SJSA1 (cell line): ENCODE measurements around the gene FUT7. TPM values are rescaled to one million over a fixed set of nuclear protein-coding genes. Genes with fewer than 3 reads are reported as not detected.

Source experiments
- DNase-seq, 2 experiments: peaks; one replicate each; pipeline ENCODE4 v3.0.0-alpha.2; 2015 to 2020; ENCODE audit warnings: low spot score in 2 of 2, low read depth in 1 of 2
- H3K27ac ChIP-seq: fragments of 250-450 bp; sonication (Bioruptor Pico); 2 replicates; pipeline ENCODE4 v1.5.1; 2020; ENCODE audit warnings: mild to moderate bottlenecking, moderate library complexity
- H3K27me3 ChIP-seq: fragments of 250-450 bp; sonication (Bioruptor Pico); replicated peaks from 2 replicates; pipeline ENCODE4 v1.5.1; 2020; ENCODE audit warnings: mild to moderate bottlenecking, moderate library complexity
- H3K36me3 ChIP-seq: fragments of 250-450 bp; sonication (Bioruptor Pico); 2 replicates; pipeline ENCODE4 v1.5.1; 2020; ENCODE audit warnings: mild to moderate bottlenecking
- H3K4me1 ChIP-seq: fragments of 250-450 bp; sonication (Bioruptor Pico); replicated peaks from 2 replicates; pipeline ENCODE4 v1.6.1; 2021; ENCODE audit warnings: mild to moderate bottlenecking
- H3K4me3 ChIP-seq: fragments of 250-450 bp; sonication (Bioruptor Pico); 2 replicates; pipeline ENCODE4 v1.5.1; 2020; ENCODE audit warnings: mild to moderate bottlenecking
- H3K9me3 ChIP-seq: fragments of 250-450 bp; sonication (Bioruptor Pico); replicated peaks from 2 replicates; pipeline ENCODE4 v1.5.1; 2020; ENCODE audit warnings: mild to moderate bottlenecking
- total RNA-seq: library from RNA; depleted of rRNA; stranded (reverse); fragments of >200 nt; shearing (Covaris generic); gene quantifications from 2 replicates; pipeline ENCODE4 v1.2.3, GENCODE V29; 2014

The FUT7 gene
- total RNA-seq, 1 experiment from 2014 or later = not detected

GRCh38 chr9:137062384-137062783, 30.5 kb upstream of the FUT7 start:
- H3K4me1 ChIP-seq = peaks cover 3% of the 10 kb centered on the region; the same call in 1 of the 2 replicates
- H3K36me3 ChIP-seq = peaks cover 4% of the 10 kb centered on the region; the same call in 1 of the 2 replicates
- no peak overlapping the region for H3K4me3 ChIP-seq
- peaks cover 13% of the 10 kb centered on the region for H3K27me3 ChIP-seq
- no peak for DNase-seq
- H3K9me3 ChIP-seq = no peaks in the 10 kb centered on the region
- no peak overlapping the region for H3K27ac ChIP-seq

DNA sequence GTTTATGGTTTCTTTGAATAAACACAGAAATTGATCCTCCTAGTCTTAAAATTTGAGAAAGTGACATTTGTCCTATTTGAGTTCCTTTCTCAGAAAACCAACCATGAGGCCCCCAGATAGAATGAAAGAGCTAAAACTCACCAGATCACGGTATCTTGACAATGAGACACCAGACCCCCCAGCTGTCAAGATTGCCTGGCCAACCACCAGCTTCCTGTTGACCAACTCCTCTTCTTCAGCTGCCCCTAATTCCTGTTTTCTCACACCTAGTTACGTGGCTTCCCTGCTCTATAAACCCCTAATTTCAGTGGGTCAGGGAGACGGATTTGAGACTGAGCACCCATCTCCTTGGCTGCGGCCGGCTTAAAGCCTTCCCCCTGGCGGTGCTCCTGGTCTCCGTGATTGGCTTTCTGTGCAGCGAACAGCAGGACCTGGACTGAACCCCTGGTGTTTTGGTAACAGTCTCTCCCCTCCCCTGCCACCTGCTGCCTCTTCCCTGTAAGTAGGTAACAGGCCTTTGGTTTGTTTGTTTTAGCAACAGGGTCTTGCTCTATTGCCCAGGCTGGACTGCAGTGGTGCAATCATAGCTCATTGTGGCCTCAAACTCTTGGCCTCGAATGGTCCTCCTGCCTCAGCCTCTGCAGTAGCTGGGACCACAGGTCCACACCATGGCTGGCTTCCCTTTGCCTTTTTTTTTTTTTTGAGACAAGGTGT, 26.8 kb upstream of the FUT7 start:
- DNase-seq = no peak
- peaks cover 41% of the 10 kb centered on the region for H3K27me3 ChIP-seq
- no peaks in the 10 kb centered on the region for H3K4me1 ChIP-seq
- no peak overlapping the region for H3K27ac ChIP-seq
- H3K4me3 ChIP-seq = no peak overlapping the region
- H3K9me3 ChIP-seq = no peaks in the 10 kb centered on the region
- no peaks in the 10 kb centered on the region for H3K36me3 ChIP-seq

GRCh38 chr9:137057545-137057944, 25.7 kb upstream of the FUT7 start:
- Histone ChIP-seq H3K27ac (no peak overlapping the region), H3K4me1 (no peaks in the 10 kb centered on the region), H3K9me3 (no peaks in the 10 kb centered on the region), H3K36me3 (no peaks in the 10 kb centered on the region), H3K4me3 (no peak overlapping the region), H3K27me3 (peaks cover 49% of the 10 kb centered on the region)
- DNase-seq = no peak

- no peaks in the 10 kb centered on the region for H3K36me3 ChIP-seq
- DNase-seq = no peak
Observed at GRCh38 chr9:137056739-137057415, 25.0 kb upstream of the FUT7 start.

DNA sequence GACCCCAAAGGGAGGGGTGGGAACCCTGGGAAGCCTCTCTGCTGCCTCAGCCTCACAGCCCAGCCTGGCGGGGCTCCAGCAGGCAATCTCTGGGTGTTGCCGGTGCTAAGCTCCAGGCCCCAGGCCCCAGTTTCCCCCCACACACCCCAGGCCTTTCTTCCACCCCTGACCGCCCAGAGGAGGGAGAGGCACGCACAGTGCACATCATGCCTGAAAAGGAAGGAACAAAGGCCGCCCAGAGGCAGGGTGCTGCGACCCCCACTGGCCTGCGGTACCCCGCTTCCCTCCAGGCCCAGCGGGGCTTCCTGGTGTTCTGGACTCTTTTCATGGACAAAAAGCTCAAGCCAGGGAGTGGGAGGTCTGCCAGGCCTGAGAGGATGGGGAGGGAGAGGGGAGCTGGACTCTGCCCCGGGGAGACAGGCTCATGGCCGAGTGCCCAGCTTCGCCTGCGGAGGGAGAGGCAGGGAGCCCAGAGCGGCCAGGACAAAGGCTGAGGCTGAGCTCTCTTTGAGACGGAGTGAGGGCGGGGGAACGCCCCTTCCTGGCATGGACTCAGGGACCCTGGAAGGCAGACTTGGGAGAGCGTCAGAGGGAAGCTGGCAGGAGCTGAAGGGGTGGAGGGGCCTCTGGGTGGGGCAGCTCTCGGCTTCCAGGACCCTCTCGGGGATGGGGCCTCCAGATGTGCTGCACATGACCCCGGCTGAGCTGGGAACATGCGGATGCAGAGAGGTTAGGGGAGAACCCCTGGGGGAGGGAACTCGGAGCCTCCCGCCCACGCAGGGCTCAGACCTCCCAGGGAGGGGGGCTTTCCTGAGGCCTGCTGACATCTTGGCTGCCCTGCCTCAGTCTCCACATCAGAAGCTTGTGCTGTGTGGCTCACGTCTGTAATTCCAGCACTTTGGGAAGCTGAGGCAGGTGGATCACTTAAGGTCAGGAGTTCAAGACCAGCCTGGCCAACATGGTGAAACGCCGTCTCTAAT, 23.8 kb upstream of the FUT7 start:
- Histone ChIP-seq H3K4me1 (no peaks in the 10 kb centered on the region), H3K27me3 (peaks cover 54% of the 10 kb centered on the region), H3K9me3 (no peaks in the 10 kb centered on the region), H3K36me3 (no peaks in the 10 kb centered on the region), H3K27ac (no peak overlapping the region), H3K4me3 (no peak overlapping the region)
- no peak for DNase-seq

More at GRCh38 chr9:137056739-137057415, 25.0 kb upstream of the FUT7 start:
- Histone ChIP-seq H3K9me3 (no peaks in the 10 kb centered on the region), H3K27me3 (peaks cover 51% of the 10 kb centered on the region), H3K4me1 (no peaks in the 10 kb centered on the region), H3K27ac (no peak overlapping the region), H3K4me3 (no peak overlapping the region)

GRCh38 chr9:137054932-137055384, 23.1 kb upstream of the FUT7 start:
- no peaks in the 10 kb centered on the region for H3K4me1 ChIP-seq
- no peak for DNase-seq
- H3K4me3 ChIP-seq = no peak overlapping the region
- H3K27ac ChIP-seq = no peak overlapping the region
- peaks cover 58% of the 10 kb centered on the region for H3K27me3 ChIP-seq
- no peaks in the 10 kb centered on the region for H3K36me3 ChIP-seq
- H3K9me3 ChIP-seq = no peaks in the 10 kb centered on the region

- Histone ChIP-seq H3K27me3 (peaks cover 64% of the 10 kb centered on the region), H3K9me3 (no peaks in the 10 kb centered on the region), H3K36me3 (no peaks in the 10 kb centered on the region), H3K4me3 (no peak within 1 kb of the TSS), H3K27ac (no peak within 1 kb of the TSS), H3K4me1 (no peaks in the 10 kb centered on the region)
- no peak for DNase-seq
Observed at GRCh38 chr9:137053944-137054931, 22.4 kb upstream of the FUT7 start, which contains the start of gene ENTPD2. ENTPD2 (minus strand) TSS chr9:137054061; CDS start chr9:137053997, 64 bp downstream.

DNA sequence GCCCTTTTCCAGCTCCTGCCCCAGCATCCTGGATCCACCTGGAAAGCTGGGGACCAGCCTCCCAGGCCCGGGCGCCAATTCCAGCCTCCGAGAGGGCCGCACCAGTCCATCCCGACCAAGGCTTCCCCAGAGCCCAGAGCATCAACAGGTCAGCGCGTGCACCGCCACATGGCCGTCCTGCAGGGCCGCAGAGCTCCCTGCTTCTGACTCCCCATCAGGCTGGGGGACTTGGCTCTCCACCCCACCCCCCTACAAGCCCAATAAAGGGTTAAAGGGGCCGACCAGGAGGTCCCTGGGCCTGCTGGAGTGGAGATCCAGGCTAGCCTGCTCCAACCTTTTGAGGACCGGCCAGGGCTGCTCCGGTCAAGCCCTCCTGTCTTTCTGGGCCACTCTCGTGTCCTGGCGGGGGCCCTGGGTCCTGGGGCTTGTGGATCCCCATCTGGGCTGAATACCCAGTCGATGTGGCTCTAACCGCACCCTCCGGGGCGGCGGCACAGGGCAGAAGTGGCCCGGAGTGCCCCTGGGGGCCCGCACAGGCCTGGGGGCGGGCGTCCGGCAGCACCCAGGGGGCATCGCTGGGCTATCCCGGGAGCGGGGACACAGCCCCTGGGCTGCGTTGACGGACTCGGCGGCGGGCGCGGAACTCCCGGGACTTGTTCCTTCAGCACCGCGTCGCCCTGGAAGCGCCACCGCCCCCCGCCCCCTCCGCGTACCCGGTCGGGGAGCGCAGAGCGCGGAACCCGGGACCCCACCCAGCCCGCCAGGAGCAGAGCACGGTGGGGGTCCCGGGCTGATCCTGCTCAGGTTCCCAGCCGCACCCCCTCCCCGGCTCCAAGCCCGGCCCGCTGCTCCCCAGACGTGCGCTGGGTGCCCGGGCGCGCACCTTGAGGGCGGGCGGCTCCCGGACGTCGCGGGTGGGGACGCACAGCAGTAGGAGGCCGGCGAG, 21.4 kb upstream of the FUT7 start:
- Histone ChIP-seq H3K27me3 (peaks cover 64% of the 10 kb centered on the region), H3K4me1 (no peaks in the 10 kb centered on the region), H3K4me3 (no peak overlapping the region), H3K27ac (no peak overlapping the region), H3K36me3 (no peaks in the 10 kb centered on the region), H3K9me3 (no peaks in the 10 kb centered on the region)
- no peak for DNase-seq

GRCh38 chr9:137052293-137052692, 20.4 kb upstream of the FUT7 start:
- no peaks in the 10 kb centered on the region for H3K9me3 ChIP-seq
- no peaks in the 10 kb centered on the region for H3K4me1 ChIP-seq
- peaks cover 63% of the 10 kb centered on the region for H3K27me3 ChIP-seq
- H3K4me3 ChIP-seq = no peak overlapping the region
- H3K36me3 ChIP-seq = no peaks in the 10 kb centered on the region
- H3K27ac ChIP-seq = no peak overlapping the region
- no peak for DNase-seq

GRCh38 chr9:137051145-137051724, 19.3 kb upstream of the FUT7 start:
- no peak for DNase-seq
- H3K4me3 ChIP-seq = no peak overlapping the region
- H3K27ac ChIP-seq = no peak overlapping the region
- H3K36me3 ChIP-seq = no peaks in the 10 kb centered on the region
- no peaks in the 10 kb centered on the region for H3K9me3 ChIP-seq
- H3K4me1 ChIP-seq = peaks cover 3% of the 10 kb centered on the region
- H3K27me3 ChIP-seq = peaks cover 68% of the 10 kb centered on the region

DNA sequence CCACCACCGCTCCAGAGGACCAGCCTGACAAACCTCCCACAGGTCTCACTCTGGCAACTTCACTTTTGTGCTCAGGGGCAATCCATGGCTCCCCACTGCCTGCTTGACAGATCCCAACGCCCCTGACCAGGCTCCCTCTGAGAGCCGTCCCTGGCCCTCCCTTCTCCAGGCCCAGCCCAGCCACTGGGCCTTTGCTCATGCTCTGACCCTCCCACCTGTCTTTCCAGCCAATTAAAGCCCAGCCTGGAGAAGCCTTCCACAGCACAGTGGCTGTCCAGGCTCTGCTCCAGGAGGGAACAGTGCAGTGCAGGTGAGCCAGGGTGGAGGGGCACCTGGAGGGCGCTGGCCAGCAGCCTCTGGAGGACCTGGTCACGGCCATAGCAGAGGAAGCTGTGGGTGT, 18.7 kb upstream of the FUT7 start:
- H3K4me1 ChIP-seq = peaks cover 8% of the 10 kb centered on the region
- no peaks in the 10 kb centered on the region for H3K36me3 ChIP-seq
- H3K27ac ChIP-seq = no peak overlapping the region
- no peak overlapping the region for H3K4me3 ChIP-seq
- peaks cover 66% of the 10 kb centered on the region for H3K27me3 ChIP-seq
- DNase-seq = no peak
- no peaks in the 10 kb centered on the region for H3K9me3 ChIP-seq
